KMS-11 (cell line): ENCODE measurements around the gene RADIL.

ENCODE experiments used
- H2AFZ ChIP-seq: fragments of 200-600 bp; sonication (generic); 2 replicates; pipeline ENCODE4 v1.6.1; 2016; ENCODE audit warnings: antibody characterized with exemption, mixed run types, low read depth
- H3K27ac ChIP-seq: fragments of 200-600 bp; sonication (generic); 2 replicates; pipeline ENCODE4 v1.6.1; 2016; ENCODE audit warnings: mild to moderate bottlenecking, mixed run types
- H3K27me3 ChIP-seq: fragments of 200-600 bp; sonication (generic); 2 replicates; pipeline ENCODE4 v1.6.1; 2017; ENCODE audit warnings: mild to moderate bottlenecking, low read depth, mixed run types, moderate library complexity; ENCODE audit not compliant: insufficient read depth
- H3K36me3 ChIP-seq: fragments of 200-600 bp; sonication (generic); 2 replicates; pipeline ENCODE4 v1.6.1; 2017; ENCODE audit warnings: mild to moderate bottlenecking, mixed run types; ENCODE audit not compliant: insufficient read depth
- H3K4me1 ChIP-seq: fragments of 200-600 bp; sonication (generic); 2 replicates; pipeline ENCODE4 v1.6.1; 2016; ENCODE audit warnings: mild to moderate bottlenecking, low read depth, mixed run types; ENCODE audit not compliant: poor library complexity, severe bottlenecking
- H3K4me2 ChIP-seq: fragments of 200-600 bp; sonication (generic); 2 replicates; pipeline ENCODE4 v1.7.0; 2016; ENCODE audit warnings: mild to moderate bottlenecking, mixed run types
- H3K4me3 ChIP-seq: fragments of 200-600 bp; sonication (generic); IDR thresholded peaks from 2 replicates; pipeline ENCODE4 v1.6.1; 2017; ENCODE audit warnings: low read depth, low read length, mixed read lengths; ENCODE audit not compliant: insufficient read depth
- H3K79me2 ChIP-seq: fragments of 200-600 bp; sonication (generic); 2 replicates; pipeline ENCODE4 v1.6.1; 2016; ENCODE audit warnings: low read depth, mixed run types; ENCODE audit not compliant: insufficient read depth
- H3K9ac ChIP-seq: fragments of 200-600 bp; sonication (generic); 2 replicates; pipeline ENCODE4 v1.6.1; 2016; ENCODE audit warnings: mild to moderate bottlenecking, mixed run types
- H4K20me1 ChIP-seq: fragments of 200-600 bp; sonication (generic); 2 replicates; pipeline ENCODE4 v1.6.1; 2016; ENCODE audit warnings: mild to moderate bottlenecking, mixed run types; ENCODE audit not compliant: insufficient read depth
- TF ChIP-seq, protein P1 (sequence below): fragments of 200-600 bp; sonication (generic); conservative IDR thresholded peaks from 2 replicates; pipeline ENCODE4 v1.6.1; 2017; ENCODE audit warnings: low read depth, mild to moderate bottlenecking, antibody characterized with exemption, low read length, moderate library complexity, mixed read lengths

The RADIL gene

DNA sequence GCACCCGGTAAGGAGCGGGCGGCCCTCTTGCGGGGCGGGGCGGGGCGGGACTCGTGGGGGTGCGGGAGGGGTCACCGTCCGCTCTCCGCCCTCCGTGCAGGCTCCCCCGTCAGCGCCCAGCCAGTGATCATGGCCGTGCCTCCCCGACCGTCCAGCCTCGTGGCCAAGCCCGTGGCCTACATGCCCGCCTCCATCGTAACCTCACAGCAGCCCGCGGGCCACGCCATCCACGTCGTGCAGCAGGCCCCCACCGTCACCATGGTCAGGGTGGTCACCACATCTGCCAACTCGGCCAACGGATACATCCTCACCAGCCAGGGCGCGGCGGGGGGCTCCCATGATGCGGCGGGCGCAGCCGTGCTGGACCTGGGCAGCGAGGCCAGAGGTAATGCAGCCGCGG, 124.3 kb downstream of the RADIL start:
- Histone ChIP-seq H3K79me2 (no peaks in the 10 kb centered on the region), H3K27me3 (no peaks in the 10 kb centered on the region), H3K4me2 (no peak overlapping the region), H3K4me1 (no peaks in the 10 kb centered on the region), H3K4me3 (no peak overlapping the region), H3K9ac (no peak overlapping the region), H3K27ac (no peak overlapping the region), H3K36me3 (peaks cover 5% of the 10 kb centered on the region; the same call in 1 of the 2 replicates), H2AFZ (no peak overlapping the region), H4K20me1 (no peaks in the 10 kb centered on the region)
- TF ChIP-seq, protein P1, sequence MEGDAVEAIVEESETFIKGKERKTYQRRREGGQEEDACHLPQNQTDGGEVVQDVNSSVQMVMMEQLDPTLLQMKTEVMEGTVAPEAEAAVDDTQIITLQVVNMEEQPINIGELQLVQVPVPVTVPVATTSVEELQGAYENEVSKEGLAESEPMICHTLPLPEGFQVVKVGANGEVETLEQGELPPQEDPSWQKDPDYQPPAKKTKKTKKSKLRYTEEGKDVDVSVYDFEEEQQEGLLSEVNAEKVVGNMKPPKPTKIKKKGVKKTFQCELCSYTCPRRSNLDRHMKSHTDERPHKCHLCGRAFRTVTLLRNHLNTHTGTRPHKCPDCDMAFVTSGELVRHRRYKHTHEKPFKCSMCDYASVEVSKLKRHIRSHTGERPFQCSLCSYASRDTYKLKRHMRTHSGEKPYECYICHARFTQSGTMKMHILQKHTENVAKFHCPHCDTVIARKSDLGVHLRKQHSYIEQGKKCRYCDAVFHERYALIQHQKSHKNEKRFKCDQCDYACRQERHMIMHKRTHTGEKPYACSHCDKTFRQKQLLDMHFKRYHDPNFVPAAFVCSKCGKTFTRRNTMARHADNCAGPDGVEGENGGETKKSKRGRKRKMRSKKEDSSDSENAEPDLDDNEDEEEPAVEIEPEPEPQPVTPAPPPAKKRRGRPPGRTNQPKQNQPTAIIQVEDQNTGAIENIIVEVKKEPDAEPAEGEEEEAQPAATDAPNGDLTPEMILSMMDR, result no peak

DNA sequence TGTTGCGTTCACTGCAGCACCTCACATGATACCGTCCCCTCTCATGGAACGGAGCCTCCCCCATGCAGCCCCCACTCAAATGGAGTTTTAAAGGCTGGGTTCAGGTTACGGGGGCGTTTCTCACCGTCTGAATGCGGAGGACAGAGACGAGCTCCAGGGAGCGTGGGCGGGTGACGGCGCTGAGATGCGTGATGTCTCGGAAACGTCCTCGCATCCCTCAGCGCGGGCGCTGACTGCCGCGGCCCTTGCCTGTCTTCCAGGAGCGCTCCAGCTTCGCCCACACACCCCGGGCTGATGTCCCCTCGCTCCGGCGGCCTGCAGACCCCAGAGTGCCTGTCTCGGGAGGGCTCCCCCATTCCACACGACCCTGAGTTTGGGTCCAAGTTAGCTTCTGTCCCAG, 124.7 kb downstream of the RADIL start:
- Histone ChIP-seq H3K27me3 (no peaks in the 10 kb centered on the region), H4K20me1 (no peaks in the 10 kb centered on the region), H3K9ac (no peak overlapping the region), H3K4me3 (no peak overlapping the region), H2AFZ (no peak overlapping the region), H3K27ac (no peak overlapping the region), H3K4me2 (no peak overlapping the region), H3K36me3 (peaks cover 5% of the 10 kb centered on the region; the same call in 1 of the 2 replicates), H3K79me2 (no peaks in the 10 kb centered on the region), H3K4me1 (no peaks in the 10 kb centered on the region)
- TF ChIP-seq, protein P1, result no peak

DNA sequence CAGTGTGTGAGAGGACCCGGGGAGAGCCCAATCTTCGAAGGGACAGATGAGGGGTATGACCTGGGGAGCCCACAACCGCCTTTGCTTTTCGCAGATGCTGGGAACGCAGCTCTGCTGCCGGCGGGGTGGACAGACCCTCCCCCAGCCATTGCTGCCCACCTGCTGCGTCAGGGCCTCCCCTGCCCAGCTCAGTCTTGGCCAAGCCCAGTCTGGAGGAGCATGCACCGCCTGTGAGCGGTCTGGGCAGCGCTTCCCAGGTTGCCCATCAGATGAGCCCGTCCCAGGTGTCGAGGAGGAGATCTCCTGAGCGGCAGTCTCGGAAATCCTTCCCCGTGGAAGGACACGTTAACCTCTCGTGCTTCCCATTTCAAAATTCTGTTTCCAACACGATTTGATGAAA, 125.4 kb downstream of the RADIL start:
- no peak overlapping the region for H3K9ac ChIP-seq
- peaks cover 3% of the 10 kb centered on the region; the same call in 1 of the 2 replicates for H3K36me3 ChIP-seq
- H3K27ac ChIP-seq, result no peak overlapping the region
- H3K79me2 ChIP-seq, result peaks cover 5% of the 10 kb centered on the region; the same call in 1 of the 2 replicates
- no peaks in the 10 kb centered on the region for H4K20me1 ChIP-seq
- no peak overlapping the region for H3K4me2 ChIP-seq
- no peaks in the 10 kb centered on the region for H3K27me3 ChIP-seq
- H3K4me3 ChIP-seq, result no peak overlapping the region
- TF ChIP-seq, protein P1, result no peak
- no peaks in the 10 kb centered on the region for H3K4me1 ChIP-seq
- no peak overlapping the region for H2AFZ ChIP-seq

DNA sequence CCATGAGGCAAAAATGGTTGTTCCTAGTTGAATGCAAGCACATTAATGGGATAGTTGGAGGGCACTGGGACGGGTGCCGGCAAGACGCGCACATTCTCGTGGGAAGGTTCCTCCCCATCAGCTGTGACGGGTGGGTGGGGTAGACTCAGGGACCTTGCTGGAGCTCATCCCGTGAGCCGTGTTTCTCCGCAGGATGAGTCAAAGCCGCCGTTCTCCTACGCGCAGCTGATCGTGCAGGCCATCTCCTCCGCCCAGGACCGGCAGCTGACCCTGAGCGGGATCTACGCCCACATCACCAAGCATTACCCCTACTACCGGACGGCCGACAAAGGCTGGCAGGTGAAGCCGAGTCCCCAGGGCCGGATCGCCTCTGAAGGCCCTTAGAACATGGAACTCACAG, 128.5 kb downstream of the RADIL start:
- Histone ChIP-seq H3K4me2 (no peak overlapping the region), H3K4me3 (no peak overlapping the region), H3K27ac (no peak overlapping the region), H3K9ac (no peak overlapping the region), H3K36me3 (no peaks in the 10 kb centered on the region; the same call in 1 of the 2 replicates), H3K4me1 (no peaks in the 10 kb centered on the region), H4K20me1 (no peaks in the 10 kb centered on the region), H3K79me2 (peaks cover 24% of the 10 kb centered on the region), H3K27me3 (no peaks in the 10 kb centered on the region), H2AFZ (no peak overlapping the region)
- TF ChIP-seq, protein P1, result no peak
